ENCODE data around the gene TMEM175.
"Not testable (repeated sequence)": the region's sequence is repeated elsewhere in the genome, so short reads cannot be mapped to it uniquely, and the experiment has no call there.

Gene TMEM175

DNA sequence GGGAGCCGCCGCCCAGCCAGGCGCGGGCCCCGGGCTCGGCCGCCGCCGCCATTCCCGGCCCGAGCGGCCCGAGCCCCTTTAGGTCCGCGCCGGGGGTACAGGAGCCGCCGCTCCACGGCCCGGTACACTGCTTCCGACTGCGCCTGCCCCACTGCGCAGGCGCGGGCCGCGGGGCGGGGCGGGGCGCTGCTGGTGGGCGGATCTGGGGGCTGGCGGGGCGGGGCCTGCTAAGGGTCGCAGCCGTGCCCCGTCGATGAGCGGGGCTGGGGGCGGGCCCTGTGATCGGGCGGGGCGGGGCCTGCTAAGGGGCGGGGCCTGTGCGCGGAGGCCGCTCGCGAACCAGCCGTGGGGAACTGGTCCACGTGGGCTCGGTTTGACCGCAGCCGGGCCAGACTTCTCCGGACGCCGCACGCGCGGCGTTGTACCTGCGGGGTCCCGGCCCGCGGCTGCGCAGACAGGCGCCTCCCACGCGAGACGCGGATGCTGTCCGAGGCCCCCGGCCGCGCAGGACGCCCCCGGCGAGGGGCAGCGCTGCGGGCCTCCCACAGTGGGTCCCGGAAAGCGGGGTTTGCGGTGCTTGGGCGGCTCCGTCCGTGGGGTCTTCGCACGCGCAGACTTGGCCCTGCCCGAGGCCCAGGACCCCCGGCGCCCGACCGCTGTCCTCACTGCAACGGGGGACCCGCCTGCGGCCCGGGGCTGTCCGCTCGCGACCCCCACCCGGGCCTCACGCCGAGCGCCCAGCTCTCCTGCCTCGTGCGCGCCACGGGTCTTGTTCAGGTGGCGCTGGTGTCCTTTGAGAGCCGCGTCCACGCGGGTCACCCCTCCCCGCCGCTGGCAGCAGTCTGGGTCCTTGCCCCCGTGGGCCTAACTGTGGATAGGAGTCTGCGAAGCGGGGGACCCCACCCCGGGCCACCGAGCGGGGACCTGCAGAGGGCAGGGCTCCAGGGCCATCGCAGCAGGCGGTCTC lies 41.5 kb downstream of the TMEM175 start, which contains the start of gene DGKQ:
TSS of gene DGKQ (minus strand) at position 139 of the 967 bp plus-strand sequence. CDS start at position 52, 87 bp downstream.
- TF ChIP-seq, protein P1, sequence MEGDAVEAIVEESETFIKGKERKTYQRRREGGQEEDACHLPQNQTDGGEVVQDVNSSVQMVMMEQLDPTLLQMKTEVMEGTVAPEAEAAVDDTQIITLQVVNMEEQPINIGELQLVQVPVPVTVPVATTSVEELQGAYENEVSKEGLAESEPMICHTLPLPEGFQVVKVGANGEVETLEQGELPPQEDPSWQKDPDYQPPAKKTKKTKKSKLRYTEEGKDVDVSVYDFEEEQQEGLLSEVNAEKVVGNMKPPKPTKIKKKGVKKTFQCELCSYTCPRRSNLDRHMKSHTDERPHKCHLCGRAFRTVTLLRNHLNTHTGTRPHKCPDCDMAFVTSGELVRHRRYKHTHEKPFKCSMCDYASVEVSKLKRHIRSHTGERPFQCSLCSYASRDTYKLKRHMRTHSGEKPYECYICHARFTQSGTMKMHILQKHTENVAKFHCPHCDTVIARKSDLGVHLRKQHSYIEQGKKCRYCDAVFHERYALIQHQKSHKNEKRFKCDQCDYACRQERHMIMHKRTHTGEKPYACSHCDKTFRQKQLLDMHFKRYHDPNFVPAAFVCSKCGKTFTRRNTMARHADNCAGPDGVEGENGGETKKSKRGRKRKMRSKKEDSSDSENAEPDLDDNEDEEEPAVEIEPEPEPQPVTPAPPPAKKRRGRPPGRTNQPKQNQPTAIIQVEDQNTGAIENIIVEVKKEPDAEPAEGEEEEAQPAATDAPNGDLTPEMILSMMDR (conservative IDR thresholded peaks at IDR 0.05; ENCODE audit: low read depth, low read length): no peak
- no peak for DNase-seq (ENCODE audit: low read depth)
- H3K4me3 ChIP-seq (ENCODE audit: low read length): peak within 1 kb of the TSS; percentile 56

DNA sequence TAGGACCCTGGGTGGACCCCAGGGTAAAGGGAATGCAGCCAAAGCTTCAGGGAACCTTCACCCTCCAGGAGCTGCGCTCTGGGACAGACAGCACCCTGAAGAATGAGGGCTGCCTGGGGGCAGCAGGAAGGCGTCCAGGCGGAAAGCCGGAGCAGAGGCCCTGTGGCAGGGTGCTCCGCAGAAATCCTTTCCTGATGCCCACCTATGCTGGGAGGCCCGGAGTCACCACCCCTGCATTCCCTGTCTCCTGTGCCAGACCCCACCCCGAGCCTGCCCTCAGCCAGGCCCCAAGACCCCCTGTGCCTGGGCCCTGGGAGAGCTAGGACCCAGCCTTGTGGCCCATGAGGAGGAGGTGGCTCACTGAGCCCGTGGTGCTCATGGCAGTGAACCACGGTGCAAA lies 42.4 kb downstream of the TMEM175 start:
- no peak overlapping the region for H3K4me3 ChIP-seq (ENCODE audit: low read length)
- TF ChIP-seq, protein P1 (conservative IDR thresholded peaks at IDR 0.05; ENCODE audit: low read depth, low read length): no peak
- no peak for DNase-seq (ENCODE audit: low read depth)

DNA sequence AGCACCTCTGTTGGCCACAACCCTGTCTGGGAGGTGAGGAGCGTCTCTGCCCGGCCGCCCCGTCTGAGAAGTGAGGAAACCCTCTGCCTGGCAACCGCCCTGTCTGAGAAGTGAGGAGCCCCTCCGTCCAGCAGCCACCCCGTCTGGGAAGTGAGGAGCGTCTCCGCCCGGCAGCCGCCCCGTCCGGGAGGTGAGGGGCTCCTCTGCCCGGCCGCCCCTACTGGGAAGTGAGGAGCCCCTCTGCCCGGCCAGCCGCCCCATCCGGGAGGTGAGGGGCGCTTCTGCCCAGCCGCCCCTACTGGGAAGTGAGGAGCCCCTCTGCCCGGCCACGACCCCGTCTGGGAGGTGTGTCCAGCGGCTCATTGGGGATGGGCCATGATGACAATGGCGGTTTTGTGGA lies 43.8 kb downstream of the TMEM175 start:
- DNase-seq (ENCODE audit: low read depth); H3K4me3 ChIP-seq (ENCODE audit: low read length): not testable (repeated sequence)

DNA sequence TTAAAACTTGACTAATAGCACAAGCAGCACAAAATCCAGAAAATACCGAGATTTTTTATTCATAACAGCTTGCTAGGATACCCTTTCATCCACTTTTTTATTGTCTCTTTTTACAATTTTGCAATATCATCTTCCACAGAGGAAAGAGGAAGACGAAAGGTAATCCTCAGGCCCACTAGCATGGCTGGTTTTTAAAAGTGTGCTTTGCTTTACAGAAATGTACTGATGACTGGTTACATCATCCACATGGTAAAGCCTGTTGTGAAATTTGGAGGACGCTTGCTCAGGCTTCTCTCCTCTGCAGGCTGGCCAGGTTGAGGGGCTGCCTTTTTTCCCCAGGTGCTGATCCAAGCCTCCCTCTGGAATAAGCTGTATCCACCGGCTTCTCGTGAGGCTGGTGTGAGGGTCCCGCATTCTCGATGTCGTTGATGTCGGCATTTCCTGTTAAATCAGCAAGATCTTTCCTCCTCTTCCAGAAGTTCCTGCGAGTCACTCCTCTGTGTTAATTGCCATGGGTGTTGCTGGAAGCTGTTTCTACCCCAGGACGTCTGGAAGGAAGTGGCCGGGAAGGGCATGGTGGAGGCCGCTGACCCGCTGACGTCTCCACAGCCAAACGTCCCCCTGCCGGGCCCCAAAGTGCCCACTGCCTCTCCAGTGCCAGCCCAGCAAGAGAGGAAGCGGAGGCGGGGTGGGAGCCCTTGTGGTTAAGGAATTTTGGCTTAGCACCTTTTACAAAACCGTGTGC lies 46.9 kb downstream of the TMEM175 start:
- DNase-seq (ENCODE audit: low read depth): no peak
- H3K4me3 ChIP-seq (ENCODE audit: low read length): no peak overlapping the region
- TF ChIP-seq, protein P1 (conservative IDR thresholded peaks at IDR 0.05; ENCODE audit: low read depth, low read length): no peak

DNA sequence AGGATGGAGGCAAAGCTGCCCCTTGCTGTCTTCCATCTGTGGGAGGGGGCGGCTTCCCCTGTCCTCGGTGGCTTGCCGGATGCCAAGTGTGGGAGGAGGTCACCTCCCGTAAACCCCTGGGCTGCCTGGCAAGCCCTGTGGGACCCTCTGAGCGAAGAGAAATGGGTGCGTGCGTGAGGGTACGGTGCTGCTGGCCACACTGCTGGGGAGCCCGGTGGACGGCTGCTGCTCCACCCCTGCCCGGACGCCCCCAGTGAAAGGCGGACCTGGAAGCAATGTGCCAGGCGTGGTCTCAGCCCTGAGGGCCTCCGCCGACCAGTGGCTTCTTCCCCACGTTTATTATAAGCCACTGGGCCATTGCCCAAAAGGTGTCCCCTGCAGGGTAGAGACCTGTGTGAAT lies 50.0 kb downstream of the TMEM175 start:
- H3K4me3 ChIP-seq (ENCODE audit: low read length): no peak overlapping the region
- TF ChIP-seq, protein P1 (conservative IDR thresholded peaks at IDR 0.05; ENCODE audit: low read depth, low read length): no peak
- DNase-seq (ENCODE audit: low read depth): no peak

DNA sequence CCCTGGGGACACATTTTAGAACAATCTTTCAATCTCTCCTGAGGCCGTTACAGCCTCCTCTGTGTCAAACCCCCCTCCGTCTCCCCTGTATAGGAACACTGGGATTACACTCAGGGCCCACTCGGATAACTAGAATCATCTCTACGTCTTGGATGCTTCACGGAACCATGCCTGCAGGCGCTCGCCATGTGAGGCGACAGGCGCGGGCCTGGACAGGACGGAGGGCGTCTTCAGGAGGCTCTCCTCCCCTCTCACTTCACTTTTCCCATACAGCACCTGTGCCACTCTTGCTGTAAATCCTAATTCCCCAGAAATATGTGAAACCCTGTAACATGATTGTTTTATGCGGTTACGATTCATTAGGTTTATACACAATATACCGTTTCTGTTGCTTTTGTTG lies 50.6 kb downstream of the TMEM175 start:
- no peak for DNase-seq (ENCODE audit: low read depth)
- TF ChIP-seq, protein P1 (conservative IDR thresholded peaks at IDR 0.05; ENCODE audit: low read depth, low read length): no peak

DNA sequence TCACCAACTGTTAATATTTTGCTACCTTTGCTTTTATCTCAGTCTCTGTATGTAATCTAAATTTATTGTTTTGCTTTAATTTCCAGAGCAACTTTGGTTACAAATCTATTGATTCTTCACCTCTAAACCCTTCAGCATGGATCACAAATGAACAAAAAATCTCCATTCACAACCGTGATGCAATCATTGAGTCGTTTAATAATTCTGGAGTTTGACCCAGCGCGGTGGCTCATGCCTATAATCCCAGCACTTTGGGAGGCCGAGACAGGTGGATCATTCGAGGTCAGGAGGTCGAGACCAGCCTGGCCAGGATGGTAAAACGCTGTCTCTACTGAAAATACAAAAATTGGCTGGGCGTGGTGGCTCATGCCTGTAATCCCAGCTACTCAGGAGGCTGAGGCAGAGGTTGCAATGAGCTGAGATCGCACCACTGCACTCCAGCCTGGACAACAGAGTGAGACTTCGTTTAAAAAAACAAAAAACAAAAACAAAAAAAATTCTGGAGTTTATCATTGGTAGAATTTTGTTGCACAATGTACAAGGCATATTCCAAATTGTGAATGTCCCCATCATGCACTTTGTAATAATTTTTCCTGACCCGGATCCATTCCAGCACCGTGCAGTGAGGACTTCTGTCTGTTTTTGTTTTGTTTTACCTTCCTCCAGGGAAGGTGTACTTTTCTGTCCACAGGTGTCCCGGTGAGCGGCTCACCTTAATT lies 52.2 kb downstream of the TMEM175 start:
- DNase-seq (ENCODE audit: low read depth): no peak
- peak overlapping the region; percentile 32 for H3K4me3 ChIP-seq (ENCODE audit: low read length)
- TF ChIP-seq, protein P1 (conservative IDR thresholded peaks at IDR 0.05; ENCODE audit: low read depth, low read length): no peak

More for the DNA sequence above, 50.6 kb downstream of the TMEM175 start:
- H3K4me3 ChIP-seq (ENCODE audit: low read length): no peak overlapping the region
